Neural crest cell (in vitro differentiated cells): ENCODE measurements around the gene EPHA1. TPM values are rescaled to one million over a fixed set of nuclear protein-coding genes. Genes with fewer than 3 reads are reported as not detected.

Experiments
- DNase-seq: peaks from one replicate; pipeline ENCODE4 v3.0.0; 2021; ENCODE audit warnings: low read depth, mixed read lengths, low spot score
- H3K27ac Mint-ChIP-seq: one replicate; pipeline ENCODE4 v1.8.0; 2021; ENCODE audit warnings: mild to moderate bottlenecking, mixed read lengths; ENCODE audit not compliant: unreplicated experiment
- H3K27me3 Mint-ChIP-seq: 2 replicates; pipeline ENCODE4 v1.8.0; 2021; ENCODE audit warnings: low read depth, mild to moderate bottlenecking, mixed read lengths
- H3K36me3 Mint-ChIP-seq: 2 replicates; pipeline ENCODE4 v1.8.0; 2021; ENCODE audit warnings: low read depth, mild to moderate bottlenecking, mixed read lengths
- H3K4me1 Mint-ChIP-seq: 2 replicates; pipeline ENCODE4 v1.8.0; 2021; ENCODE audit warnings: mixed read lengths
- H3K4me3 Mint-ChIP-seq: one replicate; pipeline ENCODE4 v1.8.0; 2021; ENCODE audit warnings: mild to moderate bottlenecking, mixed read lengths
- H3K9me3 Mint-ChIP-seq: 2 replicates; pipeline ENCODE4 v1.8.0; 2021; ENCODE audit warnings: mixed read lengths
- total RNA-seq: library from RNA; stranded (reverse); gene quantifications from 2 replicates; pipeline ENCODE4 v1.2.1, GENCODE V29; 2021
- TF ChIP-seq, protein P1 (sequence below): fragments of 200-600 bp; sonication (generic); conservative IDR thresholded peaks from 2 replicates; pipeline ENCODE4 v1.5.0; 2021; ENCODE audit warnings: antibody characterized with exemption, mild to moderate bottlenecking

The EPHA1 gene
- total RNA-seq, 1 donor from 2014 or later: not detected

- Mint-ChIP-seq H3K27me3 (no peaks in the 10 kb centered on the region), H3K27ac (no peak within 1 kb of the TSS), H3K9me3 (no peaks in the 10 kb centered on the region), H3K4me1 (peaks cover 18% of the 10 kb centered on the region), H3K4me3 (peak within 1 kb of the TSS; percentile 91), H3K36me3 (no peaks in the 10 kb centered on the region)
- DNase-seq: peak; percentile 74
- TF ChIP-seq, protein P1, sequence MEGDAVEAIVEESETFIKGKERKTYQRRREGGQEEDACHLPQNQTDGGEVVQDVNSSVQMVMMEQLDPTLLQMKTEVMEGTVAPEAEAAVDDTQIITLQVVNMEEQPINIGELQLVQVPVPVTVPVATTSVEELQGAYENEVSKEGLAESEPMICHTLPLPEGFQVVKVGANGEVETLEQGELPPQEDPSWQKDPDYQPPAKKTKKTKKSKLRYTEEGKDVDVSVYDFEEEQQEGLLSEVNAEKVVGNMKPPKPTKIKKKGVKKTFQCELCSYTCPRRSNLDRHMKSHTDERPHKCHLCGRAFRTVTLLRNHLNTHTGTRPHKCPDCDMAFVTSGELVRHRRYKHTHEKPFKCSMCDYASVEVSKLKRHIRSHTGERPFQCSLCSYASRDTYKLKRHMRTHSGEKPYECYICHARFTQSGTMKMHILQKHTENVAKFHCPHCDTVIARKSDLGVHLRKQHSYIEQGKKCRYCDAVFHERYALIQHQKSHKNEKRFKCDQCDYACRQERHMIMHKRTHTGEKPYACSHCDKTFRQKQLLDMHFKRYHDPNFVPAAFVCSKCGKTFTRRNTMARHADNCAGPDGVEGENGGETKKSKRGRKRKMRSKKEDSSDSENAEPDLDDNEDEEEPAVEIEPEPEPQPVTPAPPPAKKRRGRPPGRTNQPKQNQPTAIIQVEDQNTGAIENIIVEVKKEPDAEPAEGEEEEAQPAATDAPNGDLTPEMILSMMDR: no peak
These were observed 27.8 kb downstream of the EPHA1 start, which contains the start of gene ZYX for GRCh38 chr7:143380646-143381426. Gene ZYX, plus strand, starts transcription at chr7:143381345. Its CDS starts 227 bp downstream, at chr7:143381572.

DNA sequence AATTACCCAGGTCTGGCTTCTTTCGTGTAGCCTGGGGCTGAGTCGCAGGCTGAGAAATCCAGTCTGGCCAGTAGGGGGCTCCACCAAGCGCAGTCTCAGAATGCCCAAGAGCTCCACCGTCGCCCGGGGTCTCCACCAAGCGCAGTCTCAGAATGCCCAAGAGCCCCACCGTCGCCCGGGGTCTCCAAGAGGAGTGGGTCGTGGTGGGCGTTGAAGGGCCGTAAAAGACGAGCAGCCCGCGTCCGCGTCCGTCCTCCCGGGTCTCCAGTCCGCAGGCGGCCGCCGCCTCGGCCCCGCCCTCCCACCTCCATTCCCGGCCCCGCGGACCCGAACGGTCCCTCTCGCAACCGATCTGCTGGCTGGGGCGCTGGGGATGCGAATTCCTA, 28.4 kb downstream of the EPHA1 start:
- no peak overlapping the region for H3K27ac Mint-ChIP-seq
- DNase-seq: peak; percentile 95
- peaks cover 18% of the 10 kb centered on the region for H3K4me1 Mint-ChIP-seq
- H3K27me3 Mint-ChIP-seq: no peaks in the 10 kb centered on the region
- peak overlapping the region; percentile 91 for H3K4me3 Mint-ChIP-seq
- TF ChIP-seq, protein P1: peak; percentile 94
- H3K9me3 Mint-ChIP-seq: no peaks in the 10 kb centered on the region
- H3K36me3 Mint-ChIP-seq: no peaks in the 10 kb centered on the region

DNA sequence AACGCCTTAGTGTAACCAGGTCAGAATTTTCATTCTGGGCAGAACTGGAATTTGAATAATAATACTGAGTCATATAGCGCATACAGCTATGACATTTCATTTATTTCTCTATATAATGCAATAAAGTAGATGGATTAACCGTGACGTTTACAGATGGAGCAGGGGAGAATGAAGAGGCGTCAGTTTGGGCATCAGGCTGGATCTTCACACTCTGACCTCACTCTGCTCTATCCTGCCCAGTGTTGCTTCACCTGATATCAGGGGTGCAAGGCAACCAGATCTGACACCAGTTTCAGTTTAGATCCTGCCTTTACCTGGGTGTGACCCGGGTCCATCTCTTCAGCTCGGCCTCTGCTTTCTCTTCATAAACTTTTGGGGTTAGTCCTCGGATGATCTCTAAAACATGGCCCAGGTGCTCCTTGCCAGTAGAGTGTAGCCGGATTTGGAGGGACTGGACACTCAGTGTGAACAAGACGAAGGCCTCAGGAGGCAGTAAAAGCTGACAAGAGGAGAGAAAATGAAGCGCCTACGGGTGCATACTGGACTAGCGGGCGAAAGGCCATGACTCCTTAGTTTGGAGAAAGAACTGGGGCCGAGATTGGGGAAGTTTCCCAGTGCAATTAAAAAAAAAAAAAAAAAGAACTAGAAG, 28.9 kb downstream of the EPHA1 start:
- DNase-seq: no peak
- TF ChIP-seq, protein P1: no peak
- peak overlapping the region; percentile 91 for H3K4me3 Mint-ChIP-seq
- H3K36me3 Mint-ChIP-seq: no peaks in the 10 kb centered on the region
- no peaks in the 10 kb centered on the region for H3K27me3 Mint-ChIP-seq
- H3K27ac Mint-ChIP-seq: no peak overlapping the region
- no peaks in the 10 kb centered on the region for H3K9me3 Mint-ChIP-seq
- H3K4me1 Mint-ChIP-seq: peaks cover 18% of the 10 kb centered on the region

DNA sequence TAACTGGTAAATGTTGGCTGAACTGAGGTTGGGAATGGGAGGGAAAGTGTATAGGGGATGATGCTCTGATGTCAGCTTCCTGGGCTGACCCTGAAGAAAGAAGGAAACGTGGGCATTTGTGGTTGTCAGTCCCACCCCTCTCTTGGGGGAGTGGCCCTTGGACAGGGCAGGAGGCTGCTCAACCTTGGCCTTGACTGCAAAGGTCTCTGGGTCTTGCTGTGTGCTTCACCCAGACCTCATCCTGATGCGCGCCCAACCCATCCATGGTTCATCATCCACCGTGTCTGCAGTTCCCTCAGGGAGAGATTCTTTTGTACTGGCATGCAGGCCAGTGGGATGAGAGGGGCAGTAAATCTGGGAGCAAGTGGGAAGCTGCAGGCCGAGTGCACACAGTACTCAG, 32.3 kb downstream of the EPHA1 start:
- Mint-ChIP-seq H3K9me3 (no peaks in the 10 kb centered on the region), H3K4me1 (peaks cover 25% of the 10 kb centered on the region), H3K36me3 (no peaks in the 10 kb centered on the region), H3K27ac (no peak overlapping the region), H3K27me3 (no peaks in the 10 kb centered on the region), H3K4me3 (peak overlapping the region; percentile 62)
- TF ChIP-seq, protein P1: no peak
- DNase-seq: no peak

- Mint-ChIP-seq H3K36me3 (no peaks in the 10 kb centered on the region), H3K9me3 (no peaks in the 10 kb centered on the region), H3K4me3 (no peak overlapping the region), H3K27ac (no peak overlapping the region), H3K27me3 (no peaks in the 10 kb centered on the region), H3K4me1 (peaks cover 25% of the 10 kb centered on the region)
- no peak for DNase-seq
- TF ChIP-seq, protein P1: no peak
These were observed 33.2 kb downstream of the EPHA1 start for GRCh38 chr7:143375298-143376034.
